Fibroblast of lung (primary cell): ENCODE measurements around the gene SEMA6B.

ENCODE experiments used
- EZH2 ChIP-seq: IDR thresholded peaks from 2 replicates; pipeline ENCODE4 v1.5.1; 2012; ENCODE audit warnings: low read length, control low read depth, mild to moderate bottlenecking; ENCODE audit errors: missing control alignments
- TF ChIP-seq, protein P1 (sequence below), 2 donors: IDR thresholded peaks in 1 of 2; conservative IDR thresholded peaks in 1 of 2; 1 replicate in 1 of 2; 2 replicates in 1 of 2; pipeline ENCODE4 v1.5.1; 2011 to 2012; ENCODE audit warnings: low read length in 2 of 2, control low read depth in 1 of 2, inconsistent platforms in 1 of 2, low read depth in 1 of 2, mild to moderate bottlenecking in 1 of 2

DNA sequence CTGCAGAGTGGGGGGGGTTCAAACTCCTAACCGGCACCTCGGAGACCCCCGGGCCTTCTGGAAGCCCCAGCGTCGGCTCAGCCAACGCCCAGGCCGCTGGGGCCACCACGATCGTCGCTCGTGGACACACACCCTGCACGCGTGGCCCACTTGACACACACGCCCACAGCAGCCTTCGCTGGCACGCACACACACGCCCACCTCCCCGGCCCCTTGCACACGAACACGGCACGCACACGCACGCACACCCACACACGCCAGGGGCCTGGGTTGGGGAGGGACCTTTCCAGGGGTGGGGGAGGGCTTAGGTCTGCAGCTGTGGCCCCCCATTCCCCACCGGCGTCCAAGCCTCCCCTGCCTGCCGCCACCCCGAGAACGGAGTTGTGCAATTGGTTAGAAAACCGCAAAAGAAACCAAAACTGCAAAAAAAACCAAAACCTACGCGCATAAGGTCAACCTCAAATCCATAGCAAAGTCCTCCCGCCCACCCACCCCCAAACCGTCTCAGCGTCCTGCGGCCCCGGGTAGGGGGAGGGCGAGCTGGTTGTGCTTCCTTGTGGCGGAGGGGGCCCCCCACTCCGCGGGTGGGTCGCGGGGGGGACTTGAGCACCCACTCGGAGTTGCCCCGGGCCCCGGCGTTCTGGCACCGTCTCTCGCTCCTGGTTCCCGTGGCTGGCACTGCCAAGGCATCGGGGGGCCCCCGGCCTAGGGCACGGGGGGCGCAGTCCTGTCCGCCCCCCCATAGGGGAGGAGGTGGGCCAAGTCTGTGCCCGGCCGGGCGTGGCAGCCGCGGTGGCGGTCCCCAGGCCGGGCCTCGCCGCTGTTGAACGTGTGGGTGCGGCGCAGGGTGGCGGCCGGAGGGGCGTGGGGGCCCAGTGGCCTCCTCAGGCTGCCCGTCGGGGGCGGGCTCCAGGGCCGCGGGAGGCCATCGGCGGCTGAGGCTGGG lies 16.3 kb downstream of the SEMA6B start:
- TF ChIP-seq, protein P1, sequence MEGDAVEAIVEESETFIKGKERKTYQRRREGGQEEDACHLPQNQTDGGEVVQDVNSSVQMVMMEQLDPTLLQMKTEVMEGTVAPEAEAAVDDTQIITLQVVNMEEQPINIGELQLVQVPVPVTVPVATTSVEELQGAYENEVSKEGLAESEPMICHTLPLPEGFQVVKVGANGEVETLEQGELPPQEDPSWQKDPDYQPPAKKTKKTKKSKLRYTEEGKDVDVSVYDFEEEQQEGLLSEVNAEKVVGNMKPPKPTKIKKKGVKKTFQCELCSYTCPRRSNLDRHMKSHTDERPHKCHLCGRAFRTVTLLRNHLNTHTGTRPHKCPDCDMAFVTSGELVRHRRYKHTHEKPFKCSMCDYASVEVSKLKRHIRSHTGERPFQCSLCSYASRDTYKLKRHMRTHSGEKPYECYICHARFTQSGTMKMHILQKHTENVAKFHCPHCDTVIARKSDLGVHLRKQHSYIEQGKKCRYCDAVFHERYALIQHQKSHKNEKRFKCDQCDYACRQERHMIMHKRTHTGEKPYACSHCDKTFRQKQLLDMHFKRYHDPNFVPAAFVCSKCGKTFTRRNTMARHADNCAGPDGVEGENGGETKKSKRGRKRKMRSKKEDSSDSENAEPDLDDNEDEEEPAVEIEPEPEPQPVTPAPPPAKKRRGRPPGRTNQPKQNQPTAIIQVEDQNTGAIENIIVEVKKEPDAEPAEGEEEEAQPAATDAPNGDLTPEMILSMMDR (conservative IDR thresholded peaks at IDR 0.05 in 1 of 2, IDR thresholded peaks at IDR 0.05 in 1 of 2; ENCODE audit: low read depth in 1 of 2, low read length in 2 of 2), result no peak
- TF ChIP-seq EZH2, result no peak
